Measurements from ENCODE around the gene CAMK4.

- TF ChIP-seq CTCF (IDR thresholded peaks at IDR 0.05): no peak
- TF ChIP-seq POLR2A (IDR thresholded peaks at IDR 0.05): no peak
Observed at GRCh38 chr5:111313017-111313724, 89.0 kb downstream of the CAMK4 start.
